Smooth muscle cell (in vitro differentiated cells): Measurements from ENCODE around the gene DYRK1B. TPM values are rescaled to one million over a fixed set of nuclear protein-coding genes. Genes with fewer than 3 reads are reported as not detected.

Source experiments
- DNase-seq: peaks from one replicate; lab custom pipeline; 2025; ENCODE audit not compliant: unreplicated experiment; lab: John Stamatoyannopoulos, UW
- H2AFZ ChIP-seq: fragments of 200-600 bp; sonication (generic); 2 replicates; pipeline ENCODE4 v1.6.0; 2016; ENCODE audit warnings: antibody characterized with exemption, low read depth, mild to moderate bottlenecking
- H3F3A ChIP-seq: fragments of 200-600 bp; sonication (generic); 2 replicates; pipeline ENCODE4 v1.6.0; 2017; ENCODE audit warnings: antibody characterized with exemption, low read depth
- H3K27ac ChIP-seq: fragments of 200-600 bp; sonication (generic); 2 replicates; pipeline ENCODE4 v1.5.1; 2016; ENCODE audit warnings: low read depth, mild to moderate bottlenecking
- H3K27me3 ChIP-seq: fragments of 200-600 bp; sonication (generic); 2 replicates; pipeline ENCODE4 v1.6.1; 2016; ENCODE audit warnings: low read depth, mild to moderate bottlenecking
- H3K36me3 ChIP-seq: fragments of 200-600 bp; sonication (generic); 2 replicates; pipeline ENCODE4 v1.5.1; 2016; ENCODE audit warnings: low read depth
- H3K4me1 ChIP-seq: fragments of 200-600 bp; sonication (generic); 2 replicates; pipeline ENCODE4 v1.5.1; 2016; ENCODE audit warnings: low read depth
- H3K4me2 ChIP-seq: fragments of 200-600 bp; sonication (generic); 2 replicates; pipeline ENCODE4 v1.6.0; 2016; ENCODE audit warnings: mild to moderate bottlenecking
- H3K4me3 ChIP-seq: fragments of 200-600 bp; sonication (generic); 2 replicates; pipeline ENCODE4 v1.5.1; 2016; ENCODE audit warnings: mild to moderate bottlenecking
- H3K79me2 ChIP-seq: fragments of 200-600 bp; sonication (generic); 2 replicates; pipeline ENCODE4 v1.6.0; 2016; ENCODE audit warnings: low read depth, mild to moderate bottlenecking
- H3K9ac ChIP-seq: fragments of 200-600 bp; sonication (generic); 2 replicates; pipeline ENCODE4 v1.6.0; 2016; ENCODE audit warnings: low read depth
- H3K9me3 ChIP-seq: fragments of 200-600 bp; sonication (generic); replicated peaks from 2 replicates; pipeline ENCODE4 v1.5.1; 2016; ENCODE audit warnings: low read depth
- H4K20me1 ChIP-seq: fragments of 200-600 bp; sonication (generic); 2 replicates; pipeline ENCODE4 v1.6.0; 2016; ENCODE audit warnings: low read depth
- CTCF ChIP-seq: fragments of 200-600 bp; sonication (generic); IDR thresholded peaks from 2 replicates; pipeline ENCODE4 v1.5.1; 2017; ENCODE audit warnings: borderline replicate concordance, mild to moderate bottlenecking, antibody characterized with exemption; ENCODE audit not compliant: insufficient read depth, poor library complexity, severe bottlenecking
- WGBS: methylation state at CpG from one replicate; pipeline ENCODE4 v1.1.7; 2016; ENCODE audit warnings: low lambda C conversion rate; 5-methylcytosine and 5-hydroxymethylcytosine counted together
- polyA plus RNA-seq: library from polyadenylated mRNA; unstranded; fragments of >200 nt; fragmentation: Nextera tagmentation; extraction: Ambion mirVana; gene quantifications from 2 replicates; pipeline ENCODE4 v1.2.1, GENCODE V29; 2016
- total RNA-seq: library from RNA; depleted of rRNA; stranded (reverse); fragments of >200 nt; gene quantifications from 2 replicates; pipeline ENCODE4 v1.2.3, GENCODE V29; 2014

Gene DYRK1B
- total and polyA plus RNA-seq, 2 experiments from 2014 or later: 9.2 to 14.1 TPM

GRCh38 chr19:39807846-39808364 is 26.1 kb downstream of the DYRK1B start:
- TF ChIP-seq CTCF: no peak

DNA sequence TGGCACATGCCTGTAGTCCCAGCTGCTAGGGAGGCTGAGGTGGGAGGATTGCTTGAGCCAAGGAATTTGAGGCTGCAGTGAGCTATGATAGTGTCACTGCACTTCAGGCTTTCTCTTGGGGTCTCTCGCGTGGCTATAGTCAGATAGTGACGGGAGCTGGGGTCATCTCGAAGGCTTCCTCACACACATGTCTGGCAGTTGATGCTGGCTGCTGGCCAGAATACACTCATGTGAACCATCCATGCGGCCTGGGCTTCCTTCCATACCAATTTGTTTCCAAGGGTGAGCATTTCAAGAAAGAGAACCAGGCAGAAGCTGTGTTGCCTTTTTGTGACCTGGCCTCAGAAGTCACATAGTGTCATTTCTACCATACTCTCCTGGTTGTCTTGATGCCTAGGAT is 28.9 kb downstream of the DYRK1B start:
- no peak overlapping the region for H3K9ac ChIP-seq
- H3K4me2 ChIP-seq: no peak overlapping the region
- DNase-seq: no peak
- H3K27me3 ChIP-seq: no peaks in the 10 kb centered on the region
- no peak overlapping the region for H2AFZ ChIP-seq
- 86% methylated on average over 5 of the region's 5 CpGs for WGBS
- no peaks in the 10 kb centered on the region for H3K79me2 ChIP-seq
- H4K20me1 ChIP-seq: no peaks in the 10 kb centered on the region
- no peak overlapping the region for H3K27ac ChIP-seq
- peaks cover 5% of the 10 kb centered on the region for H3K4me1 ChIP-seq
- no peaks in the 10 kb centered on the region for H3F3A ChIP-seq
- no peaks in the 10 kb centered on the region for H3K9me3 ChIP-seq
- H3K36me3 ChIP-seq: no peaks in the 10 kb centered on the region
- TF ChIP-seq CTCF: no peak
- no peak overlapping the region for H3K4me3 ChIP-seq

More at GRCh38 chr19:39807846-39808364, 26.1 kb downstream of the DYRK1B start:
- Histone ChIP-seq H3K36me3 (no peaks in the 10 kb centered on the region), H3K79me2 (no peaks in the 10 kb centered on the region), H4K20me1 (no peaks in the 10 kb centered on the region), H3K27me3 (no peaks in the 10 kb centered on the region), H3K4me1 (peaks cover 3% of the 10 kb centered on the region), H3K4me2 (no peak overlapping the region), H2AFZ (no peak overlapping the region), H3K9me3 (no peaks in the 10 kb centered on the region), H3K4me3 (no peak overlapping the region), H3K9ac (no peak overlapping the region), H3F3A (no peaks in the 10 kb centered on the region), H3K27ac (no peak overlapping the region)
- no peak for DNase-seq
- 76% methylated on average over 2 of the region's 5 CpGs for WGBS

- WGBS: 29% methylated on average over 4 of the region's 4 CpGs
- H3K27me3 ChIP-seq: no peaks in the 10 kb centered on the region
Observed at GRCh38 chr19:39802958-39803357, 31.0 kb downstream of the DYRK1B start.

More at GRCh38 chr19:39802958-39803357, 31.0 kb downstream of the DYRK1B start:
- no peaks in the 10 kb centered on the region for H3K36me3 ChIP-seq
- no peak for TF ChIP-seq CTCF
- H3K27ac ChIP-seq: no peak overlapping the region
- no peak overlapping the region for H3K9ac ChIP-seq
- peaks cover 5% of the 10 kb centered on the region for H3K4me1 ChIP-seq
- no peaks in the 10 kb centered on the region for H3K9me3 ChIP-seq
- no peak overlapping the region for H2AFZ ChIP-seq
- H3K79me2 ChIP-seq: no peaks in the 10 kb centered on the region
- DNase-seq: no peak
- H4K20me1 ChIP-seq: no peaks in the 10 kb centered on the region
- H3K4me2 ChIP-seq: no peak overlapping the region
- H3F3A ChIP-seq: no peaks in the 10 kb centered on the region
- no peak overlapping the region for H3K4me3 ChIP-seq
